ENCODE measurements around the gene TNRC6A.
"Not testable (repeated sequence)": the region's sequence is repeated elsewhere in the genome, so short reads cannot be mapped to it uniquely, and the experiment has no call there.

TNRC6A gene

GRCh38 chr16:24729243-24729950, at the start of gene TNRC6A:
TNRC6A (plus strand) TSS chr16:24729651; CDS start chr16:24729842, 191 bp downstream.
- DNase-seq (ENCODE audit: low spot score) = peak; percentile 88

- DNase-seq (ENCODE audit: low spot score) = no peak
Measured at GRCh38 chr16:24681793-24682192, 47.7 kb upstream of the TNRC6A start.

GRCh38 chr16:24683250-24683649, 46.2 kb upstream of the TNRC6A start:
- no peak for DNase-seq (ENCODE audit: low spot score)

- DNase-seq (ENCODE audit: low spot score) = no peak
Measured at GRCh38 chr16:24683847-24684493, 45.5 kb upstream of the TNRC6A start.

- DNase-seq (ENCODE audit: low spot score) = peak; percentile 47
Measured at GRCh38 chr16:24685539-24686432, 43.7 kb upstream of the TNRC6A start.

GRCh38 chr16:24686678-24687077, 42.8 kb upstream of the TNRC6A start:
- DNase-seq (ENCODE audit: low spot score) = no peak

- DNase-seq (ENCODE audit: low spot score) = no peak
Measured at GRCh38 chr16:24688359-24688758, 41.1 kb upstream of the TNRC6A start.

- no peak for DNase-seq (ENCODE audit: low spot score)
Measured at GRCh38 chr16:24689128-24689527, 40.3 kb upstream of the TNRC6A start.

GRCh38 chr16:24692854-24693253, 36.6 kb upstream of the TNRC6A start:
- no peak for DNase-seq (ENCODE audit: low spot score)

- no peak for DNase-seq (ENCODE audit: low spot score)
Measured at GRCh38 chr16:24694931-24695330, 34.5 kb upstream of the TNRC6A start.

GRCh38 chr16:24696699-24697098, 32.8 kb upstream of the TNRC6A start:
- no peak for DNase-seq (ENCODE audit: low spot score)

GRCh38 chr16:24698308-24698707, 31.1 kb upstream of the TNRC6A start:
- DNase-seq (ENCODE audit: low spot score) = no peak

- DNase-seq (ENCODE audit: low spot score) = no peak
Measured at GRCh38 chr16:24699151-24699723, 30.2 kb upstream of the TNRC6A start.

- DNase-seq (ENCODE audit: low spot score) = peak; percentile 60
Measured at GRCh38 chr16:24700549-24701392, 28.7 kb upstream of the TNRC6A start.

GRCh38 chr16:24701521-24701951, 27.9 kb upstream of the TNRC6A start:
- no peak for DNase-seq (ENCODE audit: low spot score)

- not testable (repeated sequence) for DNase-seq (ENCODE audit: low spot score)
Measured at GRCh38 chr16:24707760-24708159, 21.7 kb upstream of the TNRC6A start.

- DNase-seq (ENCODE audit: low spot score) = no peak
Measured at GRCh38 chr16:24713379-24713778, 16.1 kb upstream of the TNRC6A start.

- DNase-seq (ENCODE audit: low spot score) = no peak
Measured at GRCh38 chr16:24717411-24717810, 12.0 kb upstream of the TNRC6A start.

GRCh38 chr16:24718967-24719521, 10.4 kb upstream of the TNRC6A start:
- no peak for DNase-seq (ENCODE audit: low spot score)

GRCh38 chr16:24721830-24722238, 7.6 kb upstream of the TNRC6A start:
- DNase-seq (ENCODE audit: low spot score) = no peak

- DNase-seq (ENCODE audit: low spot score) = no peak
Measured at GRCh38 chr16:24723663-24724062, 5.8 kb upstream of the TNRC6A start.
